Measurements from ENCODE around the gene MAN1C1. TPM values are rescaled to one million over a fixed set of nuclear protein-coding genes. Genes with fewer than 3 reads are reported as not detected.

Gene MAN1C1
- total RNA-seq, 1 donor from 2014 or later, result 6.8 TPM

- no peaks in the 10 kb centered on the region for H3K27me3 ChIP-seq
- Mint-ChIP-seq H3K9me3 (no peaks in the 10 kb centered on the region), H3K27ac (no peak overlapping the region), H3K4me3 (no peak overlapping the region), H3K4me1 (peaks cover 42% of the 10 kb centered on the region), H3K27me3 (ENCODE audit: insufficient read depth, low read depth) (peaks cover 11% of the 10 kb centered on the region), H3K36me3 (no peaks in the 10 kb centered on the region)
- H3K4me1 ChIP-seq, result peaks cover 19% of the 10 kb centered on the region
- H3K27ac ChIP-seq, result no peak overlapping the region
- DNase-seq (ENCODE audit: low spot score), result peak; percentile 53
- H3F3A ChIP-seq (ENCODE audit: low read depth), result no peaks in the 10 kb centered on the region
- no peak for TF ChIP-seq EZH2phosphoT487 (IDR thresholded peaks at IDR 0.05)
- no peak for TF ChIP-seq CTCF (IDR thresholded peaks at IDR 0.05)
- TF ChIP-seq EZH2 (IDR thresholded peaks at IDR 0.05), result no peak
- no peaks in the 10 kb centered on the region for H4K20me1 ChIP-seq (ENCODE audit: low read depth)
- no peaks in the 10 kb centered on the region for H3K36me3 ChIP-seq
- no peak overlapping the region for H3K4me3 ChIP-seq
- no peaks in the 10 kb centered on the region for H3K79me2 ChIP-seq (ENCODE audit: low read depth)
- peak overlapping the region; percentile 54 for H3K4me2 ChIP-seq
- H3K9me3 ChIP-seq (ENCODE audit: low read depth), result no peaks in the 10 kb centered on the region
- H2AFZ ChIP-seq (replicated peaks), result no peak overlapping the region
- no peak overlapping the region for H3K9ac ChIP-seq
Observed at GRCh38 chr1:25757846-25758185, 141.2 kb downstream of the MAN1C1 start.

- H4K20me1 ChIP-seq (ENCODE audit: low read depth), result no peaks in the 10 kb centered on the region
- H3K9me3 ChIP-seq (ENCODE audit: low read depth), result no peaks in the 10 kb centered on the region
- no peaks in the 10 kb centered on the region for H3K36me3 ChIP-seq
- no peaks in the 10 kb centered on the region for H3K36me3 Mint-ChIP-seq
- H3K9ac ChIP-seq, result no peak overlapping the region
- no peak overlapping the region for H3K27ac Mint-ChIP-seq
- H3K4me3 Mint-ChIP-seq, result no peak overlapping the region
- H3K27ac ChIP-seq, result no peak overlapping the region
- H3K27me3 Mint-ChIP-seq (ENCODE audit: insufficient read depth, low read depth), result peaks cover 11% of the 10 kb centered on the region
- H3K4me2 ChIP-seq, result peak overlapping the region; percentile 54
- DNase-seq (ENCODE audit: low spot score), result no peak
- no peak overlapping the region for H3K4me3 ChIP-seq
- TF ChIP-seq CTCF (IDR thresholded peaks at IDR 0.05), result no peak
- TF ChIP-seq EZH2phosphoT487 (IDR thresholded peaks at IDR 0.05), result no peak
- no peak for TF ChIP-seq EZH2 (IDR thresholded peaks at IDR 0.05)
- no peaks in the 10 kb centered on the region for H3F3A ChIP-seq (ENCODE audit: low read depth)
- H3K79me2 ChIP-seq (ENCODE audit: low read depth), result no peaks in the 10 kb centered on the region
- H3K4me1 ChIP-seq, result peaks cover 19% of the 10 kb centered on the region
- no peaks in the 10 kb centered on the region for H3K27me3 ChIP-seq
- H2AFZ ChIP-seq (replicated peaks), result no peak overlapping the region
- H3K4me1 Mint-ChIP-seq, result peaks cover 39% of the 10 kb centered on the region
- H3K9me3 Mint-ChIP-seq, result no peaks in the 10 kb centered on the region
Observed at GRCh38 chr1:25758466-25759070, 142.0 kb downstream of the MAN1C1 start.

DNA sequence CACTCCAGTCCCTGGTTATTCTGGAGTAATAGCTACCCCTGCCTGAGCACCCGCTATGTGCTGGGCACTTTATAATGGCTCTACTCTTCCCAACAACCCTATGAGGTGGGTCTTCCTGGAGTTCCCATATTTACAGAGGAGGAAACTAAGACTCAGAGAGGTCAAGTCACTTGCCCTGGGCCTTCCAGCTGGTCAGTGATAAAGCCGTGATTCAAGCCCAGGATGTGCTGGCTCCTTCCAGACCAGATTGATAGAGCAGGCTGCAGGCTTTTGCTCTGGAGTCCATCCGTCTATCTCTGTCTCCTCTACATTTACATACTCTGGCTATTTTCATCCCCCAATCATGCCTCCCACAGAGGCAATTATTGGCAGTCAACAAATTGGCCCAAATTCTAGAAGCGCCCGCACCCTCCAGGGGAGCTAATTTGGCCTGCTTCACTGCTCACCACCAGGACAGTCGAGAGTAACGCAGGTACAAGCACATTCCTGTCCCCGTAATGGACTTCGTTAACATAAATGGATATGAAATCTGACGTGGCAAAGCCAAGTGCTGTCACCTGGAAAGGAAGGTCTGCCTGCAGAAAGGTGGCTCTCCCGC lies 143.6 kb downstream of the MAN1C1 start:
- Mint-ChIP-seq H3K36me3 (no peaks in the 10 kb centered on the region), H3K27ac (no peak overlapping the region), H3K4me1 (peaks cover 36% of the 10 kb centered on the region), H3K9me3 (no peaks in the 10 kb centered on the region), H3K4me3 (no peak overlapping the region), H3K27me3 (ENCODE audit: insufficient read depth, low read depth) (peaks cover 9% of the 10 kb centered on the region)
- H3K27me3 ChIP-seq, result no peaks in the 10 kb centered on the region
- peaks cover 19% of the 10 kb centered on the region for H3K4me1 ChIP-seq
- H3K27ac ChIP-seq, result no peak overlapping the region
- no peak overlapping the region for H2AFZ ChIP-seq (replicated peaks)
- H3K4me2 ChIP-seq, result no peak overlapping the region
- H3F3A ChIP-seq (ENCODE audit: low read depth), result no peaks in the 10 kb centered on the region
- no peaks in the 10 kb centered on the region for H3K79me2 ChIP-seq (ENCODE audit: low read depth)
- no peak overlapping the region for H3K9ac ChIP-seq
- H4K20me1 ChIP-seq (ENCODE audit: low read depth), result no peaks in the 10 kb centered on the region
- no peak for TF ChIP-seq EZH2phosphoT487 (IDR thresholded peaks at IDR 0.05)
- no peak for TF ChIP-seq CTCF (IDR thresholded peaks at IDR 0.05)
- no peak for TF ChIP-seq EZH2 (IDR thresholded peaks at IDR 0.05)
- DNase-seq (ENCODE audit: low spot score), result no peak
- H3K4me3 ChIP-seq, result no peak overlapping the region
- H3K9me3 ChIP-seq (ENCODE audit: low read depth), result no peaks in the 10 kb centered on the region
- H3K36me3 ChIP-seq, result no peaks in the 10 kb centered on the region

All from neural progenitor cell (in vitro differentiated cells).